ENCODE data around the gene NR3C2.

The NR3C2 gene

GRCh38 chr4:148434075-148434773 lies 8.0 kb downstream of the NR3C2 start:
- no peak for DNase-seq

GRCh38 chr4:148431401-148431800 lies 10.8 kb downstream of the NR3C2 start:
- DNase-seq: peak; percentile 87

- DNase-seq: peak; percentile 70
Observed at GRCh38 chr4:148430854-148431253, 11.4 kb downstream of the NR3C2 start.

GRCh38 chr4:148429206-148429605 lies 13.0 kb downstream of the NR3C2 start:
- DNase-seq: no peak

- DNase-seq: peak; percentile 7
Observed at GRCh38 chr4:148426643-148427042, 15.6 kb downstream of the NR3C2 start.

GRCh38 chr4:148425327-148426110 lies 16.7 kb downstream of the NR3C2 start:
- no peak for DNase-seq

- no peak for DNase-seq
Observed at GRCh38 chr4:148420397-148420796, 21.8 kb downstream of the NR3C2 start.

- peak; percentile 42 for DNase-seq
Observed at GRCh38 chr4:148415500-148415899, 26.7 kb downstream of the NR3C2 start.

- DNase-seq: no peak
Observed at GRCh38 chr4:148412460-148412994, 29.7 kb downstream of the NR3C2 start.

- no peak for DNase-seq
Observed at GRCh38 chr4:148405161-148405893, 36.9 kb downstream of the NR3C2 start.

GRCh38 chr4:148398988-148399387 lies 43.2 kb downstream of the NR3C2 start:
- no peak for DNase-seq

GRCh38 chr4:148397771-148398170 lies 44.4 kb downstream of the NR3C2 start:
- DNase-seq: no peak

GRCh38 chr4:148396986-148397673 lies 45.1 kb downstream of the NR3C2 start:
- no peak for DNase-seq

- DNase-seq: no peak
Observed at GRCh38 chr4:148395771-148396170, 46.4 kb downstream of the NR3C2 start.

- DNase-seq: no peak
Observed at GRCh38 chr4:148391056-148391455, 51.2 kb downstream of the NR3C2 start.

GRCh38 chr4:148390311-148390710 lies 51.9 kb downstream of the NR3C2 start:
- DNase-seq: no peak

GRCh38 chr4:148380291-148380690 lies 61.9 kb downstream of the NR3C2 start:
- no peak for DNase-seq

GRCh38 chr4:148376151-148376550 lies 66.1 kb downstream of the NR3C2 start:
- DNase-seq: peak; percentile 84

GRCh38 chr4:148375584-148375983 lies 66.6 kb downstream of the NR3C2 start:
- peak; percentile 12 for DNase-seq

GRCh38 chr4:148373093-148373492 lies 69.1 kb downstream of the NR3C2 start:
- no peak for DNase-seq

- DNase-seq: no peak
Observed at GRCh38 chr4:148369919-148370318, 72.3 kb downstream of the NR3C2 start.

- DNase-seq: no peak
Observed at GRCh38 chr4:148367756-148368155, 74.5 kb downstream of the NR3C2 start.

- peak; percentile 4 for DNase-seq
Observed at GRCh38 chr4:148366251-148366650, 76.0 kb downstream of the NR3C2 start.

Data from DMS53 (cell line).